SJSA1 (cell line): ENCODE data around the gene NKX6-2. TPM values are rescaled to one million over a fixed set of nuclear protein-coding genes. Genes with fewer than 3 reads are reported as not detected.

Experiments
- DNase-seq, 2 experiments: peaks; one replicate each; pipeline ENCODE4 v3.0.0-alpha.2; 2015 to 2020; ENCODE audit warnings: low spot score in 2 of 2, low read depth in 1 of 2
- H3K27ac ChIP-seq: fragments of 250-450 bp; sonication (Bioruptor Pico); 2 replicates; pipeline ENCODE4 v1.5.1; 2020; ENCODE audit warnings: mild to moderate bottlenecking, moderate library complexity
- H3K27me3 ChIP-seq: fragments of 250-450 bp; sonication (Bioruptor Pico); replicated peaks from 2 replicates; pipeline ENCODE4 v1.5.1; 2020; ENCODE audit warnings: mild to moderate bottlenecking, moderate library complexity
- H3K36me3 ChIP-seq: fragments of 250-450 bp; sonication (Bioruptor Pico); 2 replicates; pipeline ENCODE4 v1.5.1; 2020; ENCODE audit warnings: mild to moderate bottlenecking
- H3K4me1 ChIP-seq: fragments of 250-450 bp; sonication (Bioruptor Pico); replicated peaks from 2 replicates; pipeline ENCODE4 v1.6.1; 2021; ENCODE audit warnings: mild to moderate bottlenecking
- H3K4me3 ChIP-seq: fragments of 250-450 bp; sonication (Bioruptor Pico); 2 replicates; pipeline ENCODE4 v1.5.1; 2020; ENCODE audit warnings: mild to moderate bottlenecking
- H3K9me3 ChIP-seq: fragments of 250-450 bp; sonication (Bioruptor Pico); replicated peaks from 2 replicates; pipeline ENCODE4 v1.5.1; 2020; ENCODE audit warnings: mild to moderate bottlenecking
- total RNA-seq: library from RNA; depleted of rRNA; stranded (reverse); fragments of >200 nt; shearing (Covaris generic); gene quantifications from 2 replicates; pipeline ENCODE4 v1.2.3, GENCODE V29; 2014

NKX6-2 gene
- total RNA-seq, 1 experiment from 2014 or later, result not detected

- Histone ChIP-seq H3K27ac (no peak overlapping the region), H3K9me3 (peaks cover 26% of the 10 kb centered on the region), H3K4me3 (no peak overlapping the region), H3K36me3 (peaks cover 12% of the 10 kb centered on the region), H3K4me1 (peaks cover 24% of the 10 kb centered on the region), H3K27me3 (peaks cover 53% of the 10 kb centered on the region)
- no peak for DNase-seq
Observed at GRCh38 chr10:132787495-132788179, 1.7 kb upstream of the NKX6-2 start.

DNA sequence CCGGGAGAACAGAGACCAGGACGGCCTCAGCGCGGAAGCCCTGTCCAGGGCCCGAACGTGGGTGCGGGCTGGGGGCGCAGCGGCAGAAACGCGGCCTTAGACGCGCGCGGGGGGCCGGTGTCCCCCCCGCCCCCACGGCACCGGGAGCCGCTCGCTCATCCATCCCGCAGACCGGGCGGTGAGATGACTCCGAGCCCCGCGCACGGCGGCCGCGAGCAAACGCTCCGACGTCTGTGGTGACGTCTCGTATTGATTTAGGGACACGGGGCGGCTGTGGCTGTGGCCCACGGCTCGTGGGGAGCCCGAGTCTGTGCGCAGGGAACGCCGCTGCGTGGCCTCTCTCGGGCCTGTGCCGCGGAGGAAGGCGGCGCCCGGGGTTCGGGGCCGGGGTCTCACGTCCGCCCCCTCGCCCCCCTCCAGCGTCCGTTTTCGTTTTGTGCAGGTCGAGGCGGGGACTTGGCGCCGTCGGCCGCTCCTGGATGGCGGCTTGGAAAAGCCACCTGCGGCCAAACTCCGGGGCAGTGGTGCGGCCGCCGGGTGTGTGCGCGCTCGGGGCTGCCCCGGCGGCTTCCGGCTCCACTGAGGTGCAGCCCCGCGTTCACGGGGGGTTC, 1.0 kb upstream of the NKX6-2 start:
- peaks cover 26% of the 10 kb centered on the region for H3K9me3 ChIP-seq
- DNase-seq, result no peak
- H3K4me3 ChIP-seq, result no peak overlapping the region
- peaks cover 24% of the 10 kb centered on the region for H3K4me1 ChIP-seq
- H3K27ac ChIP-seq, result no peak overlapping the region
- peaks cover 53% of the 10 kb centered on the region for H3K27me3 ChIP-seq
- peaks cover 12% of the 10 kb centered on the region for H3K36me3 ChIP-seq

DNA sequence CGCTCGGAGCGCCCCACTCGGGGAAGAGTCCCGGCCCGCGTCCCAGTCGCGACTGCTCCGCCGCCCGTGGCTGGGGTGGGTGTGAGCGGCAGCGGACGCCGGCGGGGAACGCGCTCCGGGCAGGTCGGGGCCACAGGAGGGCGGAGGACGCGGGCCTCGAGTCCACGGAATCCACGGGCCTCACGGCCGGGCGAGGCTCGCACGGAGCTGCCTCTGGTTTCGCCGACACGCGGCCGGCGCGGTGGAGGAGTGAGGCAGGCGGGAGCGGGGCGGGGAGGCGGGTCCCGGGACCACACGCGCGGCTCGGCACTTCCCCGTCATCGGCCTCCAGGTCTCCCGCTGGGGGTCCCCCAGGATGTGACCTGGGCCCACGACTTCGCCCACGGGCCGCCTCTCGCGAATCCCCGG, 533 bp upstream of the NKX6-2 start:
- Histone ChIP-seq H3K4me1 (peaks cover 24% of the 10 kb centered on the region), H3K27ac (no peak overlapping the region), H3K36me3 (peaks cover 17% of the 10 kb centered on the region), H3K9me3 (peaks cover 26% of the 10 kb centered on the region), H3K4me3 (no peak overlapping the region), H3K27me3 (peaks cover 53% of the 10 kb centered on the region)
- DNase-seq, result no peak

DNA sequence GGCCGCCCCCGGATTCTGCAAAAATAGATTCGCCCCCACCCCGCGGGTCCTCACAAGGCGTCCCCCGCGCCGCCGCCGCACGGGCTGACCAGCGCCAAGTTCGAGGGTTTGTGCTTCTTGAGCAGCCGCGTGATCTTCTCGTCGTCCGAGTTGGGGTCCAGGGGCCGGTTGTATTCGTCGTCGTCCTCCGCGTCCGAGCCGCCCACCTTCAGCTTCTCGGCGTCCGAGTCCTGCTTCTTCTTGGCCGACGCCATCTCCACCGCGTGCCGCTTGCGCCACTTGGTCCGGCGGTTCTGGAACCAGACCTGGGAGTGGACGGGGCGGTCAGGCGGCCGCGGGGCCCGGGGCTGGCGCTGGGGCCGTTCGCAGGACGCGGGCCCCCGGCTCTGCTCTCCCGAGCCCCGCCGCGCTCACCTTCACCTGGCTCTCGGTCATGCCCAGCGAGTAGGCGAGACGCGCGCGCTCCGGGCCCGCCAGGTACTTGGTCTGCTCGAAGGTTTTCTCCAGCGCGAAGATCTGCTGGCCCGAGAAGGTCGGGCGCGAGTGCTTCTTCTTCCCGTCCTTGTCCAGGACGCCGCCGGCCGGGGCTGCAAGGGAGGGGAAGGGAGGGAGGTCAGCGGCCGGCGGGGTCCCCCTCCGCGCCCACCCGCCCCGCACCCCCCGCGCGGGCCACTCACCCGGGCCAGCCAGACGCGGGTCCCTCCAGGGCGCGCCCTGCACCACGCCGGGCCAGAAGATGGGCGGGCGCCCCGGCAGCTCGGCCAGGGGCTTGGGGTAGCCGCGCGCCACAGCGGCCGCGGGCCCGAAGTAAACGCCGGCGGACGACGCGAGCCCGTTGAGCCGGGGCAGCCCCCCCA, 853 bp downstream of the NKX6-2 start:
- H3K27me3 ChIP-seq, result peaks cover 49% of the 10 kb centered on the region
- DNase-seq, result no peak
- peaks cover 26% of the 10 kb centered on the region for H3K9me3 ChIP-seq
- no peak overlapping the region for H3K4me3 ChIP-seq
- no peak overlapping the region for H3K27ac ChIP-seq
- H3K4me1 ChIP-seq, result peaks cover 24% of the 10 kb centered on the region
- peaks cover 21% of the 10 kb centered on the region for H3K36me3 ChIP-seq

- peaks cover 26% of the 10 kb centered on the region for H3K9me3 ChIP-seq
- H3K27ac ChIP-seq, result no peak overlapping the region
- no peak overlapping the region for H3K4me3 ChIP-seq
- peaks cover 28% of the 10 kb centered on the region for H3K36me3 ChIP-seq
- H3K27me3 ChIP-seq, result peaks cover 40% of the 10 kb centered on the region
- peaks cover 24% of the 10 kb centered on the region for H3K4me1 ChIP-seq
- DNase-seq, result no peak
Observed at GRCh38 chr10:132783940-132784865, 1.7 kb downstream of the NKX6-2 start.

- peaks cover 19% of the 10 kb centered on the region for H3K4me1 ChIP-seq
- H3K27me3 ChIP-seq, result peaks cover 32% of the 10 kb centered on the region
- no peak overlapping the region for H3K27ac ChIP-seq
- H3K4me3 ChIP-seq, result no peak overlapping the region
- no peak for DNase-seq
- H3K36me3 ChIP-seq, result peaks cover 35% of the 10 kb centered on the region
- peaks cover 26% of the 10 kb centered on the region for H3K9me3 ChIP-seq
Observed at GRCh38 chr10:132783165-132783939, 2.6 kb downstream of the NKX6-2 start.

DNA sequence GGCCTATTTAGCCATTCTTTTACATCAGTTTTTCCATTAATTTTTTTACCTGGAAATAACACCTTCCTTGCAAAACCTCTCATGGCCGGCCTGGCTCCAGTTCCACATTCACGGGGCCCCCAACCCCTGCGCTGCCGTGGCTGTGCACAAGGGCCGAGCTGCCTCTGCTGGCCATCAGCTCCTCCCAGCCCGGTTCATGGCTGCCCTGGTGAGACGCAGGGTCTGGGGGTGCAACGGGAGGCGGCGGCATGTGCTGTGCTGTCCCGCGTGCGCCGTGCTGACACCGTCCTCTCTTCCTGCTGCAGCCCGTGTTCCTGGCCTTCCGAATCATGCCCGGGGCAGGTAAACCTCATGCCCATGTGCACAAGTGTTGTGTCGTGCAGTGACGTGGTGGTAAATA, 4.4 kb downstream of the NKX6-2 start:
- no peak for DNase-seq
- peaks cover 21% of the 10 kb centered on the region for H3K9me3 ChIP-seq
- peaks cover 4% of the 10 kb centered on the region for H3K4me1 ChIP-seq
- peaks cover 42% of the 10 kb centered on the region for H3K36me3 ChIP-seq
- no peak overlapping the region for H3K4me3 ChIP-seq
- no peak overlapping the region for H3K27ac ChIP-seq
- peaks cover 15% of the 10 kb centered on the region for H3K27me3 ChIP-seq

DNA sequence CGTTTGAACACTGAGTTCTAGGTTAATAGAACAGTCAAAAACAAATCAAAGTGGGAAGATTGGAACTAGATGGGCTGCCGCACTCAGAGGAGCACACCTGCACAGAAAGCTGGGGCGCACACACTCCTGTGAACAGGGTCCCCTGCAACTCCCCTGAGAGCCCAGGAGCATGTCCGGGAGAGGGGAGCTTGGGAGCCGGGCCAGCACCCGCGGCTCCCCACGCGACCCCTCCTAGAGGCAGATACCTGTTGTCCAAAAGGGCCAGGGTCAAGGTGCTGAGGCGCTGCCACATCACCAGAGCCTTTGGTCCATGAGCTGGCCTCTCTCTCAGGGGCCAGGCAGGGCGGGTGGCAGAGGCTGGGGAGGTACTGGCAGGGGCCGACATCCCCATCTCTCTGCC, 5.6 kb downstream of the NKX6-2 start:
- peaks cover 7% of the 10 kb centered on the region for H3K27me3 ChIP-seq
- DNase-seq, result no peak
- H3K36me3 ChIP-seq, result peaks cover 42% of the 10 kb centered on the region
- no peak overlapping the region for H3K27ac ChIP-seq
- H3K9me3 ChIP-seq, result peaks cover 14% of the 10 kb centered on the region
- H3K4me1 ChIP-seq, result no peaks in the 10 kb centered on the region
- no peak overlapping the region for H3K4me3 ChIP-seq

DNA sequence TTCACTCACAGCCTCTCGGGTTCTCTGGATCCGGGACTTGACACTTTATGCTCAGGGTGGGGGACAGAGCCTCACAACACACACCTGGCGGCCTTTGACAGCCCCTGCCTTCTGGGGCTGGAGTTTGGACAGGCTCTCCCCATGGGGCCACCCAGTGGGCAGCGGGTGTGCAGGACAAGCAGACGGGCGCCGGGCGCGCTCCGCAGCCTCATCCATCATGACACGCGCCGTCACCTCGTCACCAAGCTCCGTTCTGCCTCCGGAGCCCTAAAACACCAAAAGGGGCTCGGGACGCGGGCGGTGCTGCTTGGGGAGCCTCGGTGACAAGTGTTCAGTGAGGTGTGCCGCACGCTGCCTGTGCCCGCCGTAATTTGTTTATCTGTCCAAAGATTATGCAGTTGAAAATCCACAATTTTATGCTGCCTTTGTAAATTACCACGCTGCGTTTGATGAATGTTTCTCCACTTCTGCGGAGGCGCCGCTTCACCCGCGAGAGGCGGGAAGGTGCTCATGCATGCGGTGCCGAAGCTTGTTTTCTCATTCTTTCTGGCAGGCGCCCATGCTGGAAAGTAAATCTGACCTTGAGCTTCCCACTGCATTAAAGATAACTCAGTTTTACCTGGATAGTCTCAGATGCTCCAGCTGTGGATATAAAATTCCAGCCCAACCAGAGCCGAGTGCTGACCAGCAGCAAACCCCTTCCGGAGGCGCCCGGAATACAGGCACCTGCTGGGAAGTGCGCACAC, 6.2 kb downstream of the NKX6-2 start:
- H3K27me3 ChIP-seq, result peaks cover under 1% of the 10 kb centered on the region
- peaks cover 8% of the 10 kb centered on the region for H3K9me3 ChIP-seq
- no peak for DNase-seq
- H3K27ac ChIP-seq, result no peak overlapping the region
- no peaks in the 10 kb centered on the region for H3K4me1 ChIP-seq
- H3K36me3 ChIP-seq, result peaks cover 42% of the 10 kb centered on the region
- H3K4me3 ChIP-seq, result no peak overlapping the region

- Histone ChIP-seq H3K36me3 (peaks cover 41% of the 10 kb centered on the region), H3K4me1 (peaks cover 7% of the 10 kb centered on the region; the same call in 1 of the 2 replicates), H3K4me3 (no peak overlapping the region), H3K27ac (no peak overlapping the region), H3K27me3 (no peaks in the 10 kb centered on the region), H3K9me3 (no peaks in the 10 kb centered on the region)
- no peak for DNase-seq
Observed at GRCh38 chr10:132777441-132777840, 8.5 kb downstream of the NKX6-2 start.

GRCh38 chr10:132776821-132777220, 9.1 kb downstream of the NKX6-2 start:
- Histone ChIP-seq H3K4me1 (peaks cover 7% of the 10 kb centered on the region; the same call in 1 of the 2 replicates), H3K36me3 (peaks cover 40% of the 10 kb centered on the region), H3K27ac (no peak overlapping the region), H3K4me3 (no peak overlapping the region), H3K27me3 (no peaks in the 10 kb centered on the region), H3K9me3 (no peaks in the 10 kb centered on the region)
- DNase-seq, result no peak

DNA sequence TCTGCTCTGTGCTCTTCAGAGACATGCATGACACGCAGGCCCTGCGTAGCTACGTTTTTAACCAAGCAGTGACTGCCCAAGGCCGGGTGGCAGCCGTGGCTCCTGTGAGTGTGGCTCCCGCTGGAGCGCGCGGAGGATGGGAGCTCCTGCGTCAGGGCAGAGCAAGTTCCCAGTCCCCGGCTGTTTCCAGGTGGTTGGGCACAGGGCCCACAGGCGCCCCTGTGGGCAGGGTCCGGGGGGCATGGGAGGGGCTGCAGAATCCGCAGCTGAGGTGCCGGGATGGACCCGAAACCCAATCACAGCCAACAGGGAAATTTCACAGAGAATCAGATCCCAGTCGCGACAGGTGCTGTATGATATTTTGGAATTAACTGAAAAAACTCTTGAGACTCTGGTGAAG, 9.8 kb downstream of the NKX6-2 start:
- Histone ChIP-seq H3K27ac (no peak overlapping the region), H3K27me3 (no peaks in the 10 kb centered on the region), H3K36me3 (peaks cover 36% of the 10 kb centered on the region), H3K4me3 (no peak overlapping the region), H3K9me3 (no peaks in the 10 kb centered on the region), H3K4me1 (peaks cover 9% of the 10 kb centered on the region)
- no peak for DNase-seq
